HFFc6 (cell line): ENCODE data around the gene TSPAN3. TPM values are rescaled to one million over a fixed set of nuclear protein-coding genes. Genes with fewer than 3 reads are reported as not detected.

Experiments
- DNase-seq: peaks from one replicate; pipeline ENCODE4 v3.0.0-alpha.2; 2018
- H3K27ac Mint-ChIP-seq: 2 replicates; pipeline ENCODE4 v1.8.0; 2020; ENCODE audit warnings: mild to moderate bottlenecking, mixed read lengths
- H3K27me3 Mint-ChIP-seq: 2 replicates; pipeline ENCODE4 v1.8.0; 2021; ENCODE audit warnings: mild to moderate bottlenecking, moderate library complexity, mixed read lengths; ENCODE audit not compliant: insufficient read depth
- H3K36me3 Mint-ChIP-seq: 2 replicates; pipeline ENCODE4 v1.8.0; 2021; ENCODE audit warnings: low read depth, mixed read lengths
- H3K4me1 Mint-ChIP-seq: 2 replicates; pipeline ENCODE4 v1.8.0; 2020; ENCODE audit warnings: low read depth, mixed read lengths
- H3K4me3 Mint-ChIP-seq: 2 replicates; pipeline ENCODE4 v1.8.0; 2020; ENCODE audit warnings: mild to moderate bottlenecking, moderate library complexity, mixed read lengths
- H3K9me3 Mint-ChIP-seq: 2 replicates; pipeline ENCODE4 v1.8.0; 2020; ENCODE audit warnings: mild to moderate bottlenecking, mixed read lengths
- long read RNA-seq: library from polyadenylated mRNA; unstranded; transcript quantifications from one replicate; pipeline ENCODE4 v2.0.0, GENCODE V29; 2019
- total RNA-seq, 6 experiments: library from RNA; stranded (reverse); fragmentation: NEBNext Ultra II Directional; extraction: Animal tissue kit (Norgen Biotek cat#: 25700); gene quantifications; 2 replicates in 1 of 6; 3 replicates in 5 of 6; pipeline ENCODE4 v1.2.3, GENCODE V29; 2021
- TF ChIP-seq, protein P1 (sequence below): fragments of 200-600 bp; sonication (generic); IDR thresholded peaks from 2 replicates; pipeline ENCODE4 v1.5.0; 2021; ENCODE audit warnings: antibody characterized with exemption, mild to moderate bottlenecking

Gene TSPAN3
- 100 to 1,000 TPM; 153 to 222 (median 183) TPM for total RNA-seq
- long read RNA-seq, full-length matches to known transcripts, result 281 of 301 reads
- long read RNA-seq, partial matches to known transcripts, result 8 of 301 reads
- long read RNA-seq, other reads (novel, unspliced or antisense), result 12 of 301 reads

- Mint-ChIP-seq H3K4me1 (peaks cover 47% of the 10 kb centered on the region), H3K4me3 (peak within 1 kb of the TSS; percentile 91)
- TF ChIP-seq, protein P1, sequence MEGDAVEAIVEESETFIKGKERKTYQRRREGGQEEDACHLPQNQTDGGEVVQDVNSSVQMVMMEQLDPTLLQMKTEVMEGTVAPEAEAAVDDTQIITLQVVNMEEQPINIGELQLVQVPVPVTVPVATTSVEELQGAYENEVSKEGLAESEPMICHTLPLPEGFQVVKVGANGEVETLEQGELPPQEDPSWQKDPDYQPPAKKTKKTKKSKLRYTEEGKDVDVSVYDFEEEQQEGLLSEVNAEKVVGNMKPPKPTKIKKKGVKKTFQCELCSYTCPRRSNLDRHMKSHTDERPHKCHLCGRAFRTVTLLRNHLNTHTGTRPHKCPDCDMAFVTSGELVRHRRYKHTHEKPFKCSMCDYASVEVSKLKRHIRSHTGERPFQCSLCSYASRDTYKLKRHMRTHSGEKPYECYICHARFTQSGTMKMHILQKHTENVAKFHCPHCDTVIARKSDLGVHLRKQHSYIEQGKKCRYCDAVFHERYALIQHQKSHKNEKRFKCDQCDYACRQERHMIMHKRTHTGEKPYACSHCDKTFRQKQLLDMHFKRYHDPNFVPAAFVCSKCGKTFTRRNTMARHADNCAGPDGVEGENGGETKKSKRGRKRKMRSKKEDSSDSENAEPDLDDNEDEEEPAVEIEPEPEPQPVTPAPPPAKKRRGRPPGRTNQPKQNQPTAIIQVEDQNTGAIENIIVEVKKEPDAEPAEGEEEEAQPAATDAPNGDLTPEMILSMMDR, result no peak
These were observed at the start of gene TSPAN3 for GRCh38 chr15:77070495-77071304. Gene TSPAN3 (minus strand): TSS chr15:77071109. CDS start chr15:77070954, 155 bp downstream.

DNA sequence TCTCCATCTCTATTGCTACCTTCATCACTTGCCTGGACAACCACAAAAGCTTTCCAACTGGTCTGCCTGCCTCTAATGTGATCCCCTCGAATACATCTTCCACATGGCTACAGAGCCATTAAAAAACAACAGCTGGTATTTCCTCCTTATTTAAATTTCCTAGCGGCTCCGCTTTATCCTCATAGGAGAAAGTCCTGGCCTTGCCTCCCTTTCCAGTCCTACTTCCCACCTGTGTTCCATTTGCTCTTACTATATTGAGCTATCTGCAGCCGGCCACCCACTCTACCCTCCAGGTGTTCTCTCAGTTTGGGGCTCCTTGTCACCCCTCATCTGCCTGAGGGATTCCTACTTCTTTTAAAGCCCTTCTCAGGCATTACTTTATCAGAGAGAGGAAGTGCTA, 49.7 kb upstream of the TSPAN3 start:
- H3K9me3 Mint-ChIP-seq, result no peaks in the 10 kb centered on the region
- no peak overlapping the region for H3K27ac Mint-ChIP-seq
- H3K27me3 Mint-ChIP-seq, result no peaks in the 10 kb centered on the region
- DNase-seq, result no peak
- TF ChIP-seq, protein P1, result no peak
- no peak overlapping the region for H3K4me3 Mint-ChIP-seq
- H3K4me1 Mint-ChIP-seq, result peaks cover 43% of the 10 kb centered on the region
- H3K36me3 Mint-ChIP-seq, result peaks cover 10% of the 10 kb centered on the region

More at GRCh38 chr15:77070495-77071304, at the start of gene TSPAN3:
- peak; percentile 81 for DNase-seq
- Mint-ChIP-seq H3K36me3 (no peaks in the 10 kb centered on the region; the same call in 1 of the 2 replicates), H3K27ac (peak within 1 kb of the TSS; percentile 78), H3K27me3 (peaks cover 14% of the 10 kb centered on the region), H3K9me3 (no peaks in the 10 kb centered on the region)

GRCh38 chr15:77119446-77119845, 48.5 kb upstream of the TSPAN3 start:
- Mint-ChIP-seq H3K9me3 (no peaks in the 10 kb centered on the region), H3K36me3 (peaks cover 9% of the 10 kb centered on the region), H3K4me1 (peaks cover 39% of the 10 kb centered on the region), H3K27me3 (peaks cover 2% of the 10 kb centered on the region), H3K27ac (peak overlapping the region; percentile 51), H3K4me3 (peak overlapping the region; percentile 12; the same call in 1 of the 2 replicates)
- no peak for DNase-seq
- TF ChIP-seq, protein P1, result no peak

DNA sequence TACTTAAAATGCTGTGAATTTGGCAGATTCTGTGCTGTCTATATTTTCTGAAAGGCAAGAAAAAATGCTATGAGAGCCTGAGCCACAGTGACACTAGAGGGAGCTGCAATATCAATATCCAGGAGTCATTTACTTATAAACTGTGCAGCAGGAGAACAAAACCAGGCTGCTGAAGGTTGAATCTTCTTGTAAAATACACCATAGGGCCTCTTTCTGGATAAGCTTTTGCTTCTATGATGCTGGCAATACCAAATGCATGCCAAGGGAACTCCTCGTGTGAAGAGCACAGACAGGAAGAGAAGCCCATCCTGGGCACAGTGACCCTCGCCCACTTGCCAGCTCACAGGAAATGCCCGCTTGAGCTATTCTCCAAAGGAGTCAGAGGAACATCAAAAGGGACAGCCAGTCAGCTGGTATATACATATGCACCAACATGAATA, 48.0 kb upstream of the TSPAN3 start:
- Mint-ChIP-seq H3K4me1 (peaks cover 34% of the 10 kb centered on the region), H3K36me3 (peaks cover 12% of the 10 kb centered on the region; the same call in 1 of the 2 replicates), H3K27me3 (peaks cover 2% of the 10 kb centered on the region), H3K9me3 (no peaks in the 10 kb centered on the region), H3K27ac (peak overlapping the region; percentile 51), H3K4me3 (peak overlapping the region; percentile 12; the same call in 1 of the 2 replicates)
- peak; percentile 72 for DNase-seq
- TF ChIP-seq, protein P1, result peak; percentile 88

DNA sequence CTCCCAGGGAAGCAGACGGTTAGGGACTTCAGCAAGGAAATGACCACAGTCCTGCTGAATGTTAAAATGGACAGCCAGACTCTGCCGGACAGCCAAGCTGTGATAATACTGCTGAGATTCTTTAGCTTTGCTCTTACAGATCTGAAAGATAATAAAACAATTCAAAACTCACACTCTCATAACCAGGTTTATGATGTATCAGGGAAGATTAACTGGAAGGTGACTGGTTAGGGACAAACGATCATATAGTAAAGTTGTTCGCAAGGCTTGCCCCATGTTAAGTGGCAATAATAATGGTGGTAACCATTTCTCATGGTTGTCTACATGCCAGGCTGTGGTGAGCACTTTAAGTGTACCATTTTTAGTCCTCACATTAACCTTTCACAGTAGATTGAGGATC, 44.3 kb upstream of the TSPAN3 start:
- Mint-ChIP-seq H3K4me1 (peaks cover 26% of the 10 kb centered on the region), H3K4me3 (no peak overlapping the region), H3K27ac (peak overlapping the region; percentile 37), H3K27me3 (peaks cover 2% of the 10 kb centered on the region), H3K9me3 (no peaks in the 10 kb centered on the region), H3K36me3 (peaks cover 16% of the 10 kb centered on the region)
- DNase-seq, result no peak
- TF ChIP-seq, protein P1, result no peak
